EL (cell line): ENCODE results near the gene CLC.
"Not testable (repeated sequence)": the region's sequence is repeated elsewhere in the genome, so short reads cannot be mapped to it uniquely, and the experiment has no call there.

Experiments
- DNase-seq: peaks from one replicate; pipeline ENCODE4 v3.0.0-alpha.2; 2016

The CLC gene

GRCh38 chr19:39737891-39738290 lies at the start of gene CLC:
TSS of gene CLC (minus strand) at chr19:39738029. CDS start at chr19:39737952, 77 bp downstream.
- no peak for DNase-seq

- DNase-seq, result no peak
These were observed 43.1 kb upstream of the CLC start for GRCh38 chr19:39780894-39781293.

- no peak for DNase-seq
These were observed 40.9 kb upstream of the CLC start, which contains the start of gene LEUTX for GRCh38 chr19:39778763-39779162. TSS of gene LEUTX (plus strand) at chr19:39778854. CDS start at chr19:39778921, 67 bp downstream.

- DNase-seq, result no peak
These were observed 31.0 kb upstream of the CLC start for GRCh38 chr19:39768786-39769185.

GRCh38 chr19:39768334-39768733 lies 30.5 kb upstream of the CLC start:
- no peak for DNase-seq

GRCh38 chr19:39765091-39766076 lies 27.6 kb upstream of the CLC start:
- peak; percentile 50 for DNase-seq

- not testable (repeated sequence) for DNase-seq
These were observed 24.0 kb upstream of the CLC start for GRCh38 chr19:39761851-39762250.

GRCh38 chr19:39759457-39760184 lies 21.8 kb upstream of the CLC start:
- DNase-seq, result no peak

GRCh38 chr19:39754971-39755370 lies 17.1 kb upstream of the CLC start:
- no peak for DNase-seq

GRCh38 chr19:39754544-39754943 lies 16.7 kb upstream of the CLC start:
- DNase-seq, result no peak

GRCh38 chr19:39752795-39753194 lies 15.0 kb upstream of the CLC start:
- no peak for DNase-seq

- DNase-seq, result no peak
These were observed 14.6 kb upstream of the CLC start for GRCh38 chr19:39752390-39752789.

- DNase-seq, result no peak
These were observed 12.2 kb upstream of the CLC start for GRCh38 chr19:39749981-39750380.

GRCh38 chr19:39746836-39747529 lies 9.2 kb upstream of the CLC start:
- DNase-seq, result no peak

GRCh38 chr19:39745643-39746042 lies 7.8 kb upstream of the CLC start:
- DNase-seq, result no peak

GRCh38 chr19:39740395-39740794 lies 2.6 kb upstream of the CLC start:
- DNase-seq, result no peak

GRCh38 chr19:39738814-39739213 lies 985 bp upstream of the CLC start:
- no peak for DNase-seq

GRCh38 chr19:39737351-39737750 lies 478 bp downstream of the CLC start:
- DNase-seq, result no peak

GRCh38 chr19:39736088-39736487 lies 1.7 kb downstream of the CLC start:
- no peak for DNase-seq

- DNase-seq, result no peak
These were observed 2.1 kb downstream of the CLC start for GRCh38 chr19:39735688-39736087.

- no peak for DNase-seq
These were observed 4.0 kb downstream of the CLC start for GRCh38 chr19:39733841-39734240.

GRCh38 chr19:39731685-39732084 lies 6.1 kb downstream of the CLC start:
- no peak for DNase-seq

- no peak for DNase-seq
These were observed 8.2 kb downstream of the CLC start for GRCh38 chr19:39729594-39729993.
